GM12878 (cell line): ENCODE data around the gene SNX30. TPM values are rescaled to one million over a fixed set of nuclear protein-coding genes. Genes with fewer than 3 reads are reported as not detected.

Source experiments
- ATAC-seq: fragments of 200-7000 bp; cut with Tn5 transposase; 3 replicates; pipeline ENCODE4 v1.9.1; 2020; ENCODE audit warnings: mild to moderate bottlenecking, moderate library complexity
- BruUV-seq: library from RNA; stranded (reverse); fragments of 400-500 nt; replicated peaks from 2 replicates; lab custom pipeline; 2021; lab: Mats Ljungman, UMichigan
- CTCF ChIA-PET: fragments of 300-600 bp; sonication (Branson Sonifier 250); formaldehyde crosslinking; extraction: SDS; loops from one replicate; lab custom pipeline; 2021; ENCODE audit warnings: inconsistent platforms; lab: Yijun Ruan, JAX
- POLR2A ChIA-PET: fragments of 350-600 bp; formaldehyde crosslinking; extraction: SDS; loops from one replicate; lab custom pipeline; 2021; ENCODE audit warnings: inconsistent platforms; lab: Charles Lee
- RAD21 ChIA-PET: fragments of 300-600 bp; sonication (Branson Sonifier 250); formaldehyde crosslinking; loops from one replicate; lab custom pipeline; 2023; ENCODE audit warnings: antibody characterized with exemption; ENCODE audit not compliant: unreplicated experiment; lab: Charles Lee
- SMC1A ChIA-PET: fragments of 300-600 bp; sonication (Branson Sonifier 250); formaldehyde crosslinking; loops from one replicate; lab custom pipeline; 2023; ENCODE audit not compliant: unreplicated experiment, uncharacterized antibody; lab: Charles Lee
- DNase-seq: peaks from one replicate; pipeline ENCODE4 v3.0.0-alpha.2; 2011; ENCODE audit warnings: low read depth, low spot score
- FAIRE-seq: peaks from 3 replicates; lab custom pipeline; 2011; peaks lifted over from hg19 to GRCh38; lab: Jason Lieb, UNC
- H2AFZ ChIP-seq: 2 replicates; pipeline ENCODE4 v1.6.0; 2011; ENCODE audit warnings: low read depth, low read length, control low read depth; ENCODE audit not compliant: control insufficient read depth
- H3K27ac ChIP-seq: 2 replicates; pipeline ENCODE4 v1.5.1; 2011; ENCODE audit warnings: control low read depth; ENCODE audit not compliant: control insufficient read depth, insufficient read depth
- H3K27me3 ChIP-seq, 2 experiments: replicated peaks in 1 of 2; 2 replicates each; pipeline versions ENCODE4 v1.6.0 to v1.6.1; 2011; ENCODE audit warnings: low read length in 1 of 2; ENCODE audit not compliant: control insufficient read depth in 2 of 2, insufficient read depth in 2 of 2
- H3K36me3 ChIP-seq, 2 experiments: 2 replicates each; pipeline ENCODE4 v1.5.1; 2011; ENCODE audit warnings: low read length in 1 of 2; ENCODE audit not compliant: control insufficient read depth in 2 of 2, insufficient read depth in 2 of 2
- H3K4me1 ChIP-seq: 2 replicates; pipeline ENCODE4 v1.6.1; 2011; ENCODE audit warnings: mild to moderate bottlenecking, low read length, moderate library complexity, mixed read lengths; ENCODE audit not compliant: control insufficient read depth, insufficient read depth
- H3K4me2 ChIP-seq: 2 replicates; pipeline ENCODE4 v1.6.0; 2011; ENCODE audit warnings: control low read depth; ENCODE audit not compliant: control insufficient read depth, insufficient read depth
- H3K4me3 ChIP-seq: fragments of 200-600 bp; sonication (generic); 2 replicates; pipeline ENCODE4 v1.5.1; 2016
- H3K79me2 ChIP-seq: 2 replicates; pipeline ENCODE4 v1.6.0; 2011; ENCODE audit warnings: low read length; ENCODE audit not compliant: control insufficient read depth, insufficient read depth
- H3K9ac ChIP-seq: 2 replicates; pipeline ENCODE4 v1.8.0; 2011; ENCODE audit warnings: low read length, control low read depth, mixed read lengths; ENCODE audit not compliant: control insufficient read depth, insufficient read depth
- H3K9me3 ChIP-seq: replicated peaks from 3 replicates; pipeline ENCODE4 v1.5.1; 2011; ENCODE audit warnings: mild to moderate bottlenecking, low read length; ENCODE audit not compliant: control insufficient read depth, insufficient read depth
- H4K20me1 ChIP-seq: 2 replicates; pipeline ENCODE4 v1.6.0; 2011; ENCODE audit not compliant: control insufficient read depth, insufficient read depth
- CREM ChIP-seq: IDR thresholded peaks from 2 replicates; pipeline ENCODE4 v1.6.1; 2014; ENCODE audit warnings: antibody characterized with exemption, low read depth
- CTCF ChIP-seq, 3 experiments: IDR thresholded peaks in 2 of 3; conservative IDR thresholded peaks in 1 of 3; 2 replicates each; pipeline ENCODE4 v1.5.1; 2011; ENCODE audit warnings: low read depth in 3 of 3, low read length in 3 of 3, mild to moderate bottlenecking in 3 of 3, control low read depth in 2 of 3, moderate library complexity in 2 of 3, inconsistent platforms in 1 of 3, mixed read lengths in 1 of 3; ENCODE audit not compliant: control insufficient read depth in 2 of 3, insufficient read depth in 1 of 3; ENCODE audit errors: extremely low read depth in 1 of 3
- FOS ChIP-seq: IDR thresholded peaks from 3 replicates; pipeline ENCODE4 v1.6.1; 2011; ENCODE audit warnings: borderline replicate concordance; ENCODE audit not compliant: insufficient read length; ENCODE audit errors: extremely low read depth
- GABPA ChIP-seq: IDR thresholded peaks from 2 replicates; pipeline ENCODE4 v1.6.1; 2014; ENCODE audit warnings: antibody characterized with exemption, low read depth, mild to moderate bottlenecking, inconsistent platforms
- KAT2A ChIP-seq: conservative IDR thresholded peaks from 2 replicates; pipeline ENCODE4 v1.6.1; 2011; ENCODE audit warnings: low read depth, low read length; ENCODE audit not compliant: control insufficient read depth
- KLF5 ChIP-seq: fragments of 450-650 bp; IDR thresholded peaks from 2 replicates; pipeline ENCODE4 v1.6.1; 2014; ENCODE audit warnings: mild to moderate bottlenecking; ENCODE audit not compliant: partially characterized antibody
- MEF2A ChIP-seq: IDR thresholded peaks from 2 replicates; pipeline ENCODE4 v1.6.1; 2011; ENCODE audit warnings: low read depth, mild to moderate bottlenecking, low read length, moderate library complexity; ENCODE audit not compliant: insufficient read depth
- MXI1 ChIP-seq: fragments of 150-350 bp; IDR thresholded peaks from 2 replicates; pipeline ENCODE4 v1.6.1; 2011; ENCODE audit warnings: low read depth, mild to moderate bottlenecking, inconsistent platforms, low read length, improper control_type of control experiment
- NFIC ChIP-seq: IDR thresholded peaks from 2 replicates; pipeline ENCODE4 v1.6.1; 2012; ENCODE audit warnings: low read depth, mild to moderate bottlenecking, inconsistent platforms, low read length, moderate library complexity
- POLR2A ChIP-seq: IDR thresholded peaks from 2 replicates; pipeline ENCODE4 v1.6.1; 2011; ENCODE audit warnings: low read depth, mild to moderate bottlenecking, low read length
- RUNX3 ChIP-seq: IDR thresholded peaks from 2 replicates; pipeline ENCODE4 v1.6.1; 2012; ENCODE audit warnings: low read length, inconsistent platforms
- SMAD5 ChIP-seq: IDR thresholded peaks from 2 replicates; pipeline ENCODE4 v1.6.1; 2016; ENCODE audit warnings: antibody characterized with exemption, low read depth
- TCF12 ChIP-seq: IDR thresholded peaks from 2 replicates; pipeline ENCODE4 v1.6.1; 2011; ENCODE audit warnings: low read depth, mild to moderate bottlenecking, low read length
- ZZZ3 ChIP-seq: IDR thresholded peaks from 2 replicates; pipeline ENCODE4 v1.6.1; 2011; ENCODE audit warnings: low read depth; ENCODE audit not compliant: control insufficient read depth, insufficient read length
- WGBS: methylation state at CpG from one replicate; pipeline ENCODE4 v1.1.6; 2016; ENCODE audit warnings: low lambda C conversion rate; ENCODE audit not compliant: insufficient replicate concordance, insufficient coverage; ENCODE audit errors: missing lambda C conversion rate; 5-methylcytosine and 5-hydroxymethylcytosine counted together
- in situ Hi-C: fragments of 300-500 bp; cut with MboI; formaldehyde crosslinking; loops from 9 replicates; pipeline ENCODE4 v1.14.3; 2018; ENCODE audit warnings: mixed read lengths
- intact Hi-C: fragments of 100-400 bp; cut with micrococcal nuclease; formaldehyde crosslinking; loops from one replicate; pipeline ENCODE4 v1.14.2; 2022; ENCODE audit not compliant: unreplicated experiment
- polyA plus RNA-seq, 11 experiments: library from polyadenylated mRNA; depleted of rRNA in 4 of 11; unstranded in 6 of 11; stranded (reverse) in 5 of 11; fragments of >200 nt; fragmentation: Nextera tagmentation in 4 of 11; fragmentation: Illumina TruSeq in 1 of 11; extraction: Ambion mirVana in 4 of 11; extraction: Trizol in 1 of 11; gene quantifications; 1 replicate in 1 of 11; 2 replicates in 10 of 11; pipeline versions ENCODE4 v1.2.1 to v1.2.3, GENCODE V29; 2011 to 2016; ENCODE audit warnings: inconsistent platforms in 2 of 11, missing spikeins in 2 of 11, low read depth in 1 of 11
- total RNA-seq, 4 experiments: library from RNA; depleted of rRNA in 3 of 4; stranded (reverse); fragments of >200 nt in 3 of 4; fragmentation: Illumina TruSeq in 1 of 4; extraction: Trizol in 1 of 4; gene quantifications; 2 replicates each; pipeline versions ENCODE4 v1.2.1 to v1.2.3, GENCODE V29; 2013 to 2021

Gene SNX30
- total and polyA plus RNA-seq, 10 of the 15 experiments (the other 5 are each of a cell fraction or from before 2014, with no cell fraction given), result 0.53 to 4.0 (median 1.5) TPM

GRCh38 chr9:112785986-112786385 is 35.4 kb downstream of the SNX30 start:
- H3K9ac ChIP-seq, result no peak overlapping the region
- ChIA-PET RAD21 (no interaction called here), POLR2A (interaction anchor here (0.5 kb wide), 1 partner anchor 1196 kb away, joined by 3 read pairs; no protein-coding TSS in a partner anchor), SMC1A (interaction anchor here (0.7 to 1.1 kb wide), 2 partner anchors 160 to 470 kb away, joined by 3 read pairs; no protein-coding TSS in a partner anchor), CTCF (interaction anchor here (1.3 kb wide), 1 partner anchor 68 kb away, joined by 4 read pairs; the partner anchor contains the start of gene INIP)
- H3K4me1 ChIP-seq, result peaks cover 19% of the 10 kb centered on the region
- no peaks in the 10 kb centered on the region; the same call in 1 of the 2 replicates for H4K20me1 ChIP-seq
- no peaks in the 10 kb centered on the region for H3K36me3 ChIP-seq
- no TSS peak for BruUV-seq
- FAIRE-seq (no peak), ATAC-seq (no peak), DNase-seq (no peak)
- no peak overlapping the region for H3K4me2 ChIP-seq
- no peak overlapping the region for H3K4me3 ChIP-seq
- in situ Hi-C loops (no loop called here), intact Hi-C loops (no loop called here)
- no peak overlapping the region for H3K27ac ChIP-seq
- peaks cover 0 to 1% of the 10 kb centered on the region in 2 experiments; a peak in 1 of 4 replicates for H3K27me3 ChIP-seq
- WGBS, result 77% methylated on average over 3 of the region's 3 CpGs
- no peak overlapping the region for H2AFZ ChIP-seq
- H3K79me2 ChIP-seq, result no peaks in the 10 kb centered on the region
- TF ChIP-seq FOS, result no peak
- H3K9me3 ChIP-seq, result no peaks in the 10 kb centered on the region

- H4K20me1 ChIP-seq, result no peaks in the 10 kb centered on the region; the same call in 1 of the 2 replicates
- intact Hi-C loops, result no loop called here
- no TSS peak for BruUV-seq
- FAIRE-seq (peak; percentile 38), DNase-seq (no peak), ATAC-seq (no peak)
- in situ Hi-C loops, result no loop called here
- RAD21 ChIA-PET, result no interaction called here
- H3K79me2 ChIP-seq, result no peaks in the 10 kb centered on the region
- no peak overlapping the region; the same call in 1 of the 2 replicates for H2AFZ ChIP-seq
- POLR2A ChIA-PET, result interaction anchor here (0.6 kb wide), 1 partner anchor 957 kb away, joined by 5 read pairs; no protein-coding TSS in a partner anchor
- CTCF ChIA-PET, result interaction anchor here (1.2 to 1.3 kb wide), 2 partner anchors 8 to 69 kb away, joined by 3 to 4 read pairs; partner anchors contain the start of gene INIP
- SMC1A ChIA-PET, result interaction anchor here (0.6 kb wide), 1 partner anchor 10 kb away, joined by 3 read pairs; no protein-coding TSS in a partner anchor
- no peak overlapping the region for H3K27ac ChIP-seq
- no peaks in the 10 kb centered on the region for H3K9me3 ChIP-seq
- TF ChIP-seq CREM (no peak), ZZZ3 (no peak), NFIC (no peak), CTCF (IDR thresholded peaks at IDR 0.05 in 2 of 3, conservative IDR thresholded peaks at IDR 0.05 in 1 of 3; ENCODE audit: control insufficient read depth in 2 of 3, extremely low read depth in 1 of 3, insufficient read depth in 1 of 3, low read depth in 3 of 3, low read length in 3 of 3) (no peak), KAT2A (no peak), MXI1 (no peak), POLR2A (no peak), RUNX3 (no peak), KLF5 (no peak), MEF2A (no peak), SMAD5 (no peak), GABPA (no peak), TCF12 (no peak)
- peaks cover 0 to 1% of the 10 kb centered on the region in 2 experiments; a peak in 1 of 4 replicates for H3K27me3 ChIP-seq
- no peaks in the 10 kb centered on the region for H3K36me3 ChIP-seq
- peaks cover 19% of the 10 kb centered on the region for H3K4me1 ChIP-seq
- peak overlapping the region; percentile 23; the same call in 1 of the 2 replicates for H3K4me2 ChIP-seq
- 45% methylated on average over 9 of the region's 9 CpGs for WGBS
- H3K4me3 ChIP-seq, result no peak overlapping the region
- H3K9ac ChIP-seq, result no peak overlapping the region
These were observed 36.4 kb downstream of the SNX30 start for GRCh38 chr9:112786829-112787520.
